Measurements from ENCODE around the gene PGAM5.
"Not testable (repeated sequence)": the region's sequence is repeated elsewhere in the genome, so short reads cannot be mapped to it uniquely, and the experiment has no call there.

The PGAM5 gene

DNA sequence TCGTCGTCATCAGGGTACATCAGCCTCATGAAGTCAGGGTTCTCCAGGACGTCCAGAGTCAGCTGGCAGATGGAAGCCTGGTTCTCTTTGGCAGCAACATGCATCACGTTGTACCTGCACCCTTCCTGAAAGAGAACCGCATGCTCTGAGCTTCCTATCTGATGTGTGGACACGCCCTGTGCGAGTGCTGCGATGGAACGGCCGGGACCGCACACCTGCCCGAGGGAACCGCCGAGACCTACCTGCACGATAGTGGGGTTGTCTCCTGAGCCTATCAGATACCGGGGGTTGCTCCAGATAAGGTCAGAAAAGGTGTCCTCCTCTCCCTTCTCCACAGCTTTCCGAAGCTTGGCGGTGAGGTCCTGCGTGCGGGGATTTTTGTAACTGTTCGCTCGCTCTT lies 37.3 kb downstream of the PGAM5 start:
- DNase-seq (ENCODE audit: low spot score) = no peak

DNA sequence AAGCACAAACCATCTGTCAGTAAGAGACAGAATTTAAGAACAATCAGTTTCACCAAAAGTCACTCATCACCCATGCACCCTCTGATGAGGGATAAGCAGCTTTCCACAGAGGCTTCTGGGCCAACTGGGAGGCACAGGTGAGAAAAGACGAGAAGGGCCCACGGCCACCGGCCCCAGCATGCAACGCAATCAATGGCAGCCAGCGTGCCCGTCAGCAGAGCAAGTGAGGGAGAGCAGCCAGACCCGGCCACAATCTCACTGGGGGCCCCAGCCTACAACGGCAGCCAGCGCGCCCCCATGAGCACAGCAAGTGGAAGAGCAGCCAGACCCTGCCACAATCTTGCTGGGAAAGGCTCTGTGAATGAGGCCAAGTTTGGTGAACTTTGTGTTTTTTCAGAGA lies 37.7 kb downstream of the PGAM5 start:
- no peak for DNase-seq (ENCODE audit: low spot score)

DNA sequence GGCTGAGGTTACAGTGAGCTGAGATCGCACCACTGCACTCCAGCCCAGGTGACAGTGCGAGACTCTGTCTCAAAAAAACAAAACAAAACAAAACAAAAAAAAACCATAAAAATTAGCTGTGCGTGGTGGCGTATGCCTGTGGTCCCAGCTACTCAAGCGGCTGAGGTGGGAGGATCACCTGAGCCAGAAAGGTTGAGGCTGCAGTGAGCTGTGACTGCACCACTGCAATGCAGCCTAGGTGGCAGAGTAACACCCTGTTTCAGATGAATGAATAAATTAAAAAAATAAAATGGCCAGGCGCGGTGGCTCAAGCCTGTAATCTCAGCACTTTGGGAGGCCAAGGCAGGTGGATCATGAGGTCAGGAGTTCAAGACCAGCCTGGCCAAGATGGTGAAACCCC lies 43.0 kb downstream of the PGAM5 start:
- not testable (repeated sequence) for DNase-seq (ENCODE audit: low spot score)

DNA sequence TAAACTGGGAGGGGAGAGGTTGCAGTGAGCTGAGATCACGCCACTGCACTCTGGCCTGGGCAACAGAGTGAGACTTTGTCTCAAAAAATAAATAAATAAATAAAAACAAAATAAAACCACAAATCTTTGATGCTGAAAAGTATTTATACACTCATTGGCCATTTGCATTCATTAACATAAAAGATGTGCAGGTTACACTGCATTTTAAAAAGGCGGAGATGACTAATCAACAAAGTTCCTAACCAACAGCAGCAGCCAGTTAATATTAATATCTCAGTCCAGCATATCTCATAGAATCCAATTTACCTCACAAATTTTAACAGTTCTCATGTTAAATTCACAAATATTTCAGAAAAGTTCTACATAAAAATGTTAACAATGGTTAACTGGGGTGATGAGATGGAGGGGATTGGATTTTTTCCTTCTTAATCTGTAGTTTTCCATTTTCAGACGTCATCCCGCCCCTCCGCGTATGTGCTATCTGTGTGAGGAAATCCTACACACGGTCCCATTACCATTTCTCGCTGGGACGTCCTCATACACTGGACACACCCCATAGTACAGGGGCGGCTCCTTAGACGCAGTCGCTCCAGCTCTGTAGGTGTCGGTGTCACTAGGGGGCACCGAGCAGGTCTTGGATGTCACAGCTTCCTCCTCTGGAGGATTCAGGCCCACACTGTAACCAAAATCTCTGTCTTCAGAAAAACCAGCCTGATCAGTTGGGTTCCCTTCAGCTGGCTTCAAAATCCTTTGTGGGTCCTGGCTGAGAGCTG lies 43.7 kb downstream of the PGAM5 start:
- DNase-seq (ENCODE audit: low spot score) = no peak

DNA sequence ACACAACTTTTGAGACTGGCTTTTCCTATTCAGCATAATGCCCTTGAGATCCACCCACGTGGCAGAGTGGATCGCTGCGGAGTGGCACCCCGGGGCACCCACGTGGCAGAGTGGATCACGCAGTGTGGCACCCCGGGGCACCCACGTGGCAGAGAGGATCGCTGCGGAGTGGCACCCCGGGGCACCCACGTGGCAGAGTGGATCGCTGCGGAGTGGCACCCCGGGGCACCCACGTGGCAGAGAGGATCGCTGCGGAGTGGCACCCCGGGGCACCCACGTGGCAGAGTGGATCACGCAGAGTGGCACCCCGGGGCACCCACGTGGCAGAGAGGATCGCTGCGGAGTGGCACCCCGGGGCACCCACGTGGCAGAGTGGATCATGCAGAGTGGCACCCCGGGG lies 48.2 kb downstream of the PGAM5 start:
- DNase-seq (ENCODE audit: low spot score) = not testable (repeated sequence)

DNA sequence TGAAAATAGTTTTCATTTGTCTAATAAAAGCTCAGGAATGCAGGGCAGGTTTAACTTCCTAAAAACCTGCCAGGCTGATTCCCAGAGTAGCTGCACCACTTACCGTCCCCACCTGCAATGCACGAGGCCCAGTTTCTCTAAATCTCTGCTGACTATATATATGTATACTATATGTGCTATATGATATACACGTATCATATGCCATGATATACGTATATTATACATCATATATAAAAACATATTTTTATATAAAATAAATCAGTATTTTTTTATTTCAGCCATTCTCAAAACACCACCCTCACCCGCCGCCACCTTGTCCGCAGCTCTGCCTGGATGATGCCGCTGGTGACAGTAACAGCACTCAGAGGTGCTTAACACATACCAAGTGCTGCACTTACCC lies 48.7 kb downstream of the PGAM5 start:
- DNase-seq (ENCODE audit: low spot score) = no peak

DNA sequence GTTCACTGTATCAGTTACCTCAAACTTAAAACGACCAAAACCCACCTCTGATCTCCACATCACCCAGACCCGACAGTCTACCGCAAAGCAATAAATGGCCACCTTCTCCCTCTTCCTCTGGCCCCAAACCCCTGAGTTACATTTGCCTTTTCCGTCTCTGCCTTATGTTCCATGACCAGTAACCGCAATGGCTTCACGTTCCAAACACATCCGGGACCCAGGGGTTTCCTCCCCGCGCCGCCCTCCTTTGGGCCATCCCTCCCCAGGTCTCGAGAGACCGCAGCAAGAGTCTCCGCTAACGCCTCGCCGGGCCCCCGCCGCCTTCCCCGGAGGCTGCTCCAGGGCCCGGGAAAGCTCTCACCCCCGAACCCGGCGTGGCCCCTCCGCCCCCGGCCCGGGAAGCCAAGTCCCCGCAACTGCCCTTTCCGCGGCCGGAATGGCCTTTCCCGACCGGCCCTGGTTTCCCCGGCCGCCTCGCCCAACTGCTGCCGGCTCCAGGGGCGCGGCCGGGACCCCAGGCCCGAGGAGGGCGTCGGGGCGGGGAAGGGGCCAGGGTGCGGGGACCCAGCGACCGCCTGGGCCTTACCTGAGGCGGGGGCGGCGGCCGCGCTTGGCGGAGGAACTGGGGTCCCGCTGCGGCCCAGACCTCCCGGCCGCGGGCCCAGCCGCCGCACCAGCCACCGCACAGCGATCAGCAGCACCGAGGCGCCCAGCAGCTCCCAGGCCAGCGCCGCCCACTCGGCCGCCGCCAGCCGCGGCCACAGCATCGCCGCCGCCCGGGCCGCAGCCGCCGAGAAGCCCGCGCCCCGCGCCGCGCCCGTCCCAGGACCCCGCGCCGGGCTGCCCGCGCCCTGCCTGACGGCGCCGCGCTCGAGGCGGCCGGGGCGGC lies 50.6 kb downstream of the PGAM5 start, which contains the start of gene ANKLE2:
TSS of gene ANKLE2 (minus strand) at position 801 of the 889 bp plus-strand sequence. CDS start at position 767, 34 bp downstream.
- DNase-seq (ENCODE audit: low spot score) = no peak

DNA sequence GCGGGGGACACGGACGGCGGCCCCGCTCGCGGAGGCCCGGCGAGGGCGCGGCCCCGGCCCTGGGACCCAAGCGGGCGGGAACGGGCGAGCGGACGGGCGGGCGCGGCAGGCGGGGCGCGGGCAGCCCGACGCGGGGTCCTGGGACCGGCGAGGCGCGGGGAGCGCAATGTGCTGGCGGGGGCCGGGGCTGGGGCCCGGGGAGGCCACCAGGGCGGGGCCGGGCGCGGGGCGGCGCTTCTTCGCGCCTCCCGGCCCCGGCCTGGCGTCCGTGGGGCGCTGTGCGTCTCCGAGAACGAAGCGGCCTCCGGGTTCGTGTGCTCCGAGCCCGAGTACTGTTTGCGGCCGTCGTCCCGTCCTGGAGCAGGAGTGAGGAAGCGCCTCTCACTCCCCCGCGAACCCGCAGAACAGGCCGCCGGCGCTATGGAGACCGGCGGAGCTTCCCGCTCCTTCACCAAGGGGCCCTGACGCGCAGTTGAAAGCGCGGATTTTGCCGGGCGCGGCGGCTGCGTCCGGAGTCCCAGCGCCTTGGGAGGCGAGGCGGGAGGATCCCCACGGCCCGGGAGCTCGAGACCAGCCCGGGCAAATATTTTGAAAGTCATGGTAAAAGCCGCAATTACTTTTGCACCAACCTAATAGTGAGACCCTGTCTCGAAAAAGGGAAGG lies 51.4 kb downstream of the PGAM5 start:
- peak; percentile 78 for DNase-seq (ENCODE audit: low spot score)

DNA sequence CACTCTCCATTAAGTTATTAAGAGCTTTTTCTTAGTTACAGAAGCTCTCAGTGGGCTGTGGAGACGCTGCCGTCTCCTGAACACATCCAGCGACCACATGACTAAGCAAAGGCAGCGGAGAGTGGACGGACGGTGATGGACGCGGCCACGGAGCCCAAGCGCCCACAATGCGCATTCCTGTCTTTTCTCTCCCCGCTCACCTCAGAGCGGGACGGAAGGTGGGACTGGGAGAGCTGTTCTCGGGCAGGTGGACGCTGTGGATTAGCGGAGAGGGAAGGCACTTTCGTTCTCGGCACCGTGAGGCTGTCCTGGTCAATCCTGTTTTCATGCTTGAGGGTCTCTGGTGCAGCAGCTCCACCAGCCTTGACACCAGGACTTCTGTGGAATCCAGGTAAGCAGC lies 53.6 kb downstream of the PGAM5 start:
- no peak for DNase-seq (ENCODE audit: low spot score)

DNA sequence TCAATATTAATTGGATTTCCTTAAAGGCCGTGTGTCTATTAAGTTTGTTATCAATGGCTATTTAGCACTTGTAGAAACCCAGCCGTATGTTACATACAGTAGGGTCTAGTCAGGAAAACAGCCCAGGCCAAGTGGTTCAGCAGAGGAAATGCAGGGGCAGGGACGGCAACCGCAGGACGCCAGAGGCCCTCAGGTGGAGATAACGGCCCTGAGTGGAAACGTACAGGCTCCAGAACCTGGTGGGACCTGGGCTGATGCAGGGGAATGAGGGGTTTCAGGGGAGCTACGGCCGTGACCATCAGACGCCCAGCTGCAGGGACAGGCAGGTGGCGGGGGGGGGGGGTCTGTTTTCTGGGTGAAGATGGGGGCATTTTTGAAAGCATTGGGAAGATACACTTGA lies 54.7 kb downstream of the PGAM5 start:
- DNase-seq (ENCODE audit: low spot score) = no peak

DNA sequence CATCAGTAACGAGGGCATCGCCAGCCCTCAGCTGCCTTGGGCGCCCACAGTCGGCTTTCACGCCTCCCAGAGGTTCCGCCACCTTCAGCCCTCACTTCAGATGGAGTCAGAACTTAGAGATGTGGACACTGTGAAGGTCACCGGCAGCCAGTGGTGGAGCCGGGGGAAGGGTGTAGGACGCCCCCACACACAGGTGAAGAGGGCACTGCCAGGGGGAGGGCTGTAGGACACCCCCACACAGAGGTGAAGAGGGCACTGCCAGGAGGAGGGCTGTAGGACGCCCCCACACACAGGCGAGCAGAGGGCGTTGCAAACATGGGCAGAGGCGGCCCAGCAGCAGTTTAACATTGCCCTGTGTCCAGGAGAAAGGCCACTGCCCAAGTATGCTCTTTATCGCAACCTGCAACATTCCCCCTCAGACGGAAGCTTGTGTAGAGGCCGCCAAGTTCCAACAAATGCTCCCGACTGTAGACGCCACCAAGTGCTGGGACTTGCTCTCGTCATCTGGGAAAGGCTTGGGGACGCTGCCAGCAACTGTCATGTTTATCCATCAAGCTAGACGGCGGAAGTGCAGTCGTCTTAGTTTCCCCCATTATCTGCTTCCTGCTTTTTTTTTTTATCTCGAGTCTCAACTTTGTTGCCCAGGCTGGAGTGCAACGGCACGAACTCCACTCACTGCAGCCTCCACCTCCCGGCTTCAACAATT lies 55.9 kb downstream of the PGAM5 start:
- no peak for DNase-seq (ENCODE audit: low spot score)

DNA sequence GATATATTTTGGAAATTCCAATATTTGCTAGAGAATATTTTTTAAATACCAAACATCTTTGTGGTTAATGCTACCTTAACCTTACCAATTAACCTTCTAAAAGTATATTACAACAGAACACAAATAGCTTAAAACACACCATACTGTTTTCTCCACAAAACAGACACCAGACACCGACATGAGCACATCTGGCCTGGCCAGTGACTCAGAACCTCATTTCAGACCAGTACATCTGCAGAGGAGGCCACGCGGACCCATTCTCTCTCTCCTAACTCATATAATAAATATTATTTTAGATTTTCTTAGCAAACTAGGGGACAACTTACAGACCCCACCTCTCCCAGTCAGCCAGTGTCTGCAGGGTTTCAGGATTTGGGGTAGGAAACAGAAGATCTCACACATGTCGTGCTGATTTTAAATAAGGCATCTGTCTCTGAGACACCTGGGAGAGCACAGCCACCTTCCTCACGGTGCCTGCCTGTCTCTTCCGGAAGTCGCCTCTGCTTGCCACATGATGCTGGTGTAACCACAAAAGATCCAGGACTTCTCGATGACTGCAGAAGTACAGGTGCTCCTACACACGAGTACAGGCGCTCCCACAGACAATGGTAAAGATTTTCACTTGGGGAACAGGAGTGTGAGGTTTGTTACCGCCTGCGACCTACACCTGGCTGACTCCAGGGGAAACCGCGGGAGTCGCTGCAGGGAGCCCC lies 60.6 kb downstream of the PGAM5 start:
- no peak for DNase-seq (ENCODE audit: low spot score)

Measured in cerebellar cortex (tissue), 1 donor.